M059J (cell line): ENCODE results near the gene RHEB. TPM values are rescaled to one million over a fixed set of nuclear protein-coding genes. Genes with fewer than 3 reads are reported as not detected.

Experiments
- DNase-seq: peaks from one replicate; pipeline ENCODE4 v3.0.0-alpha.2; 2012; ENCODE audit warnings: low read depth
- total RNA-seq: library from RNA; depleted of rRNA; stranded (reverse); fragments of >200 nt; shearing (Covaris generic); gene quantifications from 2 replicates; pipeline ENCODE4 v1.2.3, GENCODE V29; 2014

The RHEB gene
- total RNA-seq, 1 experiment from 2014 or later = 238 TPM

GRCh38 chr7:151451156-151451555, 68.5 kb downstream of the RHEB start:
- DNase-seq = no peak

GRCh38 chr7:151449990-151450389, 69.7 kb downstream of the RHEB start:
- DNase-seq = no peak

- DNase-seq = peak; percentile 43
These were observed 71.1 kb downstream of the RHEB start for GRCh38 chr7:151448261-151449252.

GRCh38 chr7:151447901-151448260, 71.8 kb downstream of the RHEB start:
- no peak for DNase-seq

GRCh38 chr7:151447312-151447711, 72.4 kb downstream of the RHEB start:
- DNase-seq = no peak

GRCh38 chr7:151446412-151446811, 73.3 kb downstream of the RHEB start:
- no peak for DNase-seq

- DNase-seq = no peak
These were observed 75.1 kb downstream of the RHEB start for GRCh38 chr7:151444632-151445031.

- DNase-seq = no peak
These were observed 76.8 kb downstream of the RHEB start for GRCh38 chr7:151442776-151443496.

- no peak for DNase-seq
These were observed 78.8 kb downstream of the RHEB start for GRCh38 chr7:151440799-151441445.

- DNase-seq = no peak
These were observed 79.6 kb downstream of the RHEB start, which contains the start of gene CRYGN for GRCh38 chr7:151439855-151440798. CRYGN (minus strand) TSS chr7:151440141; CDS start chr7:151439917, 224 bp downstream.

- no peak for DNase-seq
These were observed 80.7 kb downstream of the RHEB start for GRCh38 chr7:151438864-151439601.

- DNase-seq = no peak
These were observed 81.7 kb downstream of the RHEB start for GRCh38 chr7:151437866-151438516.

GRCh38 chr7:151437159-151437553, 82.5 kb downstream of the RHEB start:
- no peak for DNase-seq

- no peak for DNase-seq
These were observed 83.1 kb downstream of the RHEB start for GRCh38 chr7:151436446-151437158.

GRCh38 chr7:151435971-151436370, 83.7 kb downstream of the RHEB start:
- no peak for DNase-seq

- DNase-seq = no peak
These were observed 84.4 kb downstream of the RHEB start for GRCh38 chr7:151435103-151435916.

GRCh38 chr7:151434549-151434948, 85.1 kb downstream of the RHEB start:
- no peak for DNase-seq

GRCh38 chr7:151433721-151434400, 85.8 kb downstream of the RHEB start:
- no peak for DNase-seq
